Tibial artery (tissue), 4 donors: ENCODE measurements around the gene TTLL8.
A peak's percentile ranks its signal among the peaks of the same experiment; 100 is the strongest.

Experiments used
- DNase-seq, 2 donors: peaks; one replicate each; pipeline ENCODE4 v3.0.0-alpha.2; 2019
- H3K27ac ChIP-seq, 2 donors: fragments of 200-600 bp; sonication (generic) in 1 of 2; 1 replicate in 1 of 2; 2 replicates in 1 of 2; pipeline ENCODE4 v1.5.1; 2018 to 2019; ENCODE audit warnings: mild to moderate bottlenecking in 1 of 2
- H3K27me3 ChIP-seq, 2 donors: fragments of 200-600 bp; sonication (generic) in 1 of 2; one replicate each; pipeline versions ENCODE4 v1.5.1 to v1.6.0; 2016 to 2019
- H3K36me3 ChIP-seq, 3 donors: fragments of 200-600 bp; sonication (generic) in 2 of 3; one replicate each; pipeline ENCODE4 v1.5.1; 2016 to 2019; ENCODE audit warnings: mild to moderate bottlenecking in 2 of 3
- H3K4me1 ChIP-seq, 4 donors: fragments of 200-600 bp; sonication (generic) in 2 of 4; 1 replicate in 3 of 4; 2 replicates in 1 of 4; pipeline ENCODE4 v1.5.1; 2016 to 2019
- H3K4me3 ChIP-seq, 2 donors: fragments of 200-600 bp; sonication (generic) in 1 of 2; 1 replicate in 1 of 2; 2 replicates in 1 of 2; pipeline ENCODE4 v1.5.1; 2018 to 2019; ENCODE audit warnings: mild to moderate bottlenecking in 2 of 2
- H3K9me3 ChIP-seq, 3 donors: fragments of 200-600 bp; sonication (generic) in 1 of 3; one replicate each; pipeline ENCODE4 v1.5.1; 2016 to 2019
- intact Hi-C: fragments of 100-400 bp; cut with DNase I; formaldehyde crosslinking; loops from one replicate; pipeline ENCODE4 v1.15.0; 2023; ENCODE audit warnings: low total_unique reads
- TF ChIP-seq, protein P1 (sequence below), 2 experiments: fragments of 200-600 bp in 1 of 2; fragments of 450-650 bp in 1 of 2; IDR thresholded peaks; one replicate each; pipeline ENCODE4 v1.5.1; 2017 to 2019; ENCODE audit warnings: antibody characterized with exemption in 2 of 2, mild to moderate bottlenecking in 1 of 2, moderate library complexity in 1 of 2

Gene TTLL8

DNA sequence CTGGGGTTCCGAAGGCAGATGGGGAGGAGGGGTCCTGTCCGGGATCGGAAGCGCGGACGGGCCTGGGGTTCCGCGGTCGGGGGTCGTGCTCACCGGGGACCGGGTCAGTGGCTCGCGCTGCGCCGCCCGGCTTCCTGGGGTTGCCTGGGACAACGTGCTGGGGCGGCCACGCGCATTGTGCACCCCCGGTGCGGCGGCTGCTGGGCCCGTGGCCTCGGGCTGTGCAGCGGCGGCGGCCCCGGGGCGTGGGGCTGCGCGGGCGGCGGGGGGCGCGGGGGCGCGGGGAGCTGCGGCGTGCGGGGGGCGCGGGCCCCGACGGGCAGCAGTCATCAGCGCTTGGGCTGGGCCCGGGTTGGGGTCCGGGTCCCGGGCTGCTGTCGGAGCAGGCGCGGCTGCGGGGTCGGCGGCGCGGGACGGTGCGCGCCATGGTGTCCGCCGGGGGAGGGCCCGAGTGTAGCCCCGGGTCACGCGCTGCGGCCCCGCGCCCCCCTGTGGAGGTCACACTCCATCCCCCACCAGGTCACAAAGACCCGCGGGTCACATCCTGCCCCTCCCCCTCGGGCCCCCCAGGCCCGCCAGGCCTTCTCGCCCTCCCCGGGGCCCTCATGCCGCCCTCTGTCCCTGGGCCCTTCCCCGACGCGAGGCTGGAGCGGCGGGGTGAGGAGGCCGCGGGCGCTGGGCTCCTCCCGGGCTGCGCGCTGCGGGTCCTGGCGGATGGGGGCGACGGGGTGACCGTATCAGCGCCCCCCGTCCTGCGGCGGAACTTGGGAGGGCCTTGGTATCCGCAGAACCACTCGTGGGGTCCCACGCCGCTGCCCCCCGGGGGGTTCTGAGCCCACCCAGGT, at the start of gene TTLL8:
TSS of gene TTLL8 (minus strand) at position 238 of the 845 bp plus-strand sequence.
- no peak within 1 kb of the TSS for H3K4me3 ChIP-seq
- no peak for DNase-seq
- peaks cover 1 to 10% (median 8%) of the 10 kb centered on the region in 3 donors for H3K9me3 ChIP-seq
- peaks cover 0 to 60% of the 10 kb centered on the region in 2 donors for H3K27me3 ChIP-seq
- peaks cover 0 to 16% (median 11%) of the 10 kb centered on the region in 4 donors for H3K4me1 ChIP-seq
- no peak within 1 kb of the TSS for H3K27ac ChIP-seq
- TF ChIP-seq, protein P1, sequence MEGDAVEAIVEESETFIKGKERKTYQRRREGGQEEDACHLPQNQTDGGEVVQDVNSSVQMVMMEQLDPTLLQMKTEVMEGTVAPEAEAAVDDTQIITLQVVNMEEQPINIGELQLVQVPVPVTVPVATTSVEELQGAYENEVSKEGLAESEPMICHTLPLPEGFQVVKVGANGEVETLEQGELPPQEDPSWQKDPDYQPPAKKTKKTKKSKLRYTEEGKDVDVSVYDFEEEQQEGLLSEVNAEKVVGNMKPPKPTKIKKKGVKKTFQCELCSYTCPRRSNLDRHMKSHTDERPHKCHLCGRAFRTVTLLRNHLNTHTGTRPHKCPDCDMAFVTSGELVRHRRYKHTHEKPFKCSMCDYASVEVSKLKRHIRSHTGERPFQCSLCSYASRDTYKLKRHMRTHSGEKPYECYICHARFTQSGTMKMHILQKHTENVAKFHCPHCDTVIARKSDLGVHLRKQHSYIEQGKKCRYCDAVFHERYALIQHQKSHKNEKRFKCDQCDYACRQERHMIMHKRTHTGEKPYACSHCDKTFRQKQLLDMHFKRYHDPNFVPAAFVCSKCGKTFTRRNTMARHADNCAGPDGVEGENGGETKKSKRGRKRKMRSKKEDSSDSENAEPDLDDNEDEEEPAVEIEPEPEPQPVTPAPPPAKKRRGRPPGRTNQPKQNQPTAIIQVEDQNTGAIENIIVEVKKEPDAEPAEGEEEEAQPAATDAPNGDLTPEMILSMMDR (IDR thresholded peaks at IDR 0.05), result no peak
- intact Hi-C loops, result no loop called here
- H3K36me3 ChIP-seq, result no peaks in the 10 kb centered on the region

DNA sequence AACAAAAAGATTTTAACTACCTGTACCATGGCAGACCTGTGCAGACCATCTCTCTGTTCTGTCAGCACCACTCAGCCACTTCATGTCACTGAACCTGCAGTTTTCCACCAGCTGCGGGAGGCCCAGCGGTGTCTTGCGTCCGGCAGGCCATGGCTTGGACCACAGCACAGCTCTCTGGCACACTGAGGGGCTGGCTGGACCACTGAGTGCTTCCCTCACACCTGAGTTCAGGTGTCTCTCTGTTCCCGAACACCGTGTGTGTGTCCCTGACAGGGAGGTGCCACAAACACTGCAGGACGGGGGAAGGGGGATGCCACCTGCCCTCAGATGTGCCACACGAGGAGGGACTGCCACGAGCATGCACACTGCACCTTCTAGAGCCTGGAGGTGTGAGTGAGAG, 49.4 kb upstream of the TTLL8 start:
- no peaks in the 10 kb centered on the region for H3K4me1 ChIP-seq
- H3K9me3 ChIP-seq, result no peaks in the 10 kb centered on the region
- no peak for DNase-seq
- intact Hi-C loops, result no loop called here
- H3K27me3 ChIP-seq, result peaks cover 0 to 34% of the 10 kb centered on the region in 2 donors
- no peak overlapping the region for H3K4me3 ChIP-seq
- no peak overlapping the region for H3K27ac ChIP-seq
- H3K36me3 ChIP-seq, result no peaks in the 10 kb centered on the region
- TF ChIP-seq, protein P1 (IDR thresholded peaks at IDR 0.05), result no peak

DNA sequence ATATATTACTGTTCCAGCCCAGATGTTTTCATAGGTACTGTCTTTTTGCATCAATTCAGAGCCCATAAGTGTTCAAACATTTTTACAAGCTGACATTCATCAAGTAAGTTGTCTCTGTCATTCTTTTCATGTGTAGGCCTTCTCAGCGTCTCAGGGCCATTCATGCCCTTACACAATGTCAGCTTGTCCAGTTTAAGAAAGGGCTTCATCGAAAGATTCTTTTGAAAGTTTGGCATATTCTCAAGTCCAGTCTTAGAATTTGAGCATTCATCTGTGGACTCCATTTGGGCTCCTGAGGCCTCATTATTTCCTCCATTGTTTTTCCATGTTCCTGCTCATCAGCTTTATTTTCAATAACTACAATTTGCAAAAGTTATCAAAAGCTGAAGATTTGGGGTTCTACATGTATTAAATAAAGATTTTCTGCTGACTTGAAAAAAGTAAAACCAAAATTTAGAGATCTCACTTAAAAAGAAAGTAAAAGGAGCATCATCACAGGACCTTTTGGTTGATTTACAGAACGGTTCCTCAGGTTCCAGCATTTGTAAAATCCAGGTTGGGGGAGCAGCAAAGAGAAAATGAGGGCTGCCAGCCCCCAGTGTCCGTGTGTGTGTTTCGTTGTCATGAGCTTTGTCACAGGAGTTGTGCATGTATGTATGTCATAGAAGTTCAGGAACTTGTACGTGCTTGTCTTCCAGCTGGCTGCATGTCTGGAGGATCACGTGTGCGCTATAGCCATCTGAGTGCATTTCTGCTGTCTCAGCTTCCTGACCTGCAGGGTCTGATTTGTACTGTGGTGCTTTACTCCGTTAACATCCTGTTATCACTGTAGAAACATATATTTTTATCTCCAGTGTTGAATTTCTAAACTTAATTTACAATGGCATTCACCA, 47.4 kb upstream of the TTLL8 start:
- TF ChIP-seq, protein P1 (IDR thresholded peaks at IDR 0.05), result no peak
- H3K36me3 ChIP-seq, result no peaks in the 10 kb centered on the region
- no peak overlapping the region for H3K27ac ChIP-seq
- H3K27me3 ChIP-seq, result peaks cover 0 to 39% of the 10 kb centered on the region in 2 donors
- H3K4me1 ChIP-seq, result no peaks in the 10 kb centered on the region
- H3K4me3 ChIP-seq, result no peak overlapping the region
- no peaks in the 10 kb centered on the region for H3K9me3 ChIP-seq
- intact Hi-C loops, result no loop called here
- DNase-seq, result no peak

DNA sequence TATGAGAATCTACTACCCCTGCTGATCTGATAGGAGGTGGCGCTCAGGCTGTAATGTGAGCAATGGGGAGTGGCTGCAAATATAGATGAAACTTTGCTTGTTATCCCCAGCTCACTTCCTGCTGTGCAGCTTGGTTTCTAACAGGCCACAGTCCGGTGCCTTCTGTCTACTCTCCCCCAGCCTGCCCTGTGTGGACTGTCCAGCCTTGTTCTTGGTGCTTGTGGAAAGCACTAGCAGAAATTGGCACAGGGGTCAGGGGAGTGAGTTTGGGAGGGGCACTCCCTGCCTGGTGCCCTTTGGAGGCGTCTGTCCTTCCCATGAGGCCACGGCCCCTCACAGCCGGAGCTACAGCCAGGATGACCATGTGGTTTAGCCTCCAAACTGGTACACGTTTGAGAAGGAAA, 46.0 kb upstream of the TTLL8 start:
- TF ChIP-seq, protein P1 (IDR thresholded peaks at IDR 0.05), result no peak
- Histone ChIP-seq H3K4me1 (no peaks in the 10 kb centered on the region), H3K36me3 (no peaks in the 10 kb centered on the region), H3K27me3 (peaks cover 0 to 39% of the 10 kb centered on the region in 2 donors), H3K27ac (no peak overlapping the region), H3K9me3 (no peaks in the 10 kb centered on the region), H3K4me3 (no peak overlapping the region)
- peak in 1 of 2 donors; percentile 25 for DNase-seq
- intact Hi-C loops, result no loop called here

DNA sequence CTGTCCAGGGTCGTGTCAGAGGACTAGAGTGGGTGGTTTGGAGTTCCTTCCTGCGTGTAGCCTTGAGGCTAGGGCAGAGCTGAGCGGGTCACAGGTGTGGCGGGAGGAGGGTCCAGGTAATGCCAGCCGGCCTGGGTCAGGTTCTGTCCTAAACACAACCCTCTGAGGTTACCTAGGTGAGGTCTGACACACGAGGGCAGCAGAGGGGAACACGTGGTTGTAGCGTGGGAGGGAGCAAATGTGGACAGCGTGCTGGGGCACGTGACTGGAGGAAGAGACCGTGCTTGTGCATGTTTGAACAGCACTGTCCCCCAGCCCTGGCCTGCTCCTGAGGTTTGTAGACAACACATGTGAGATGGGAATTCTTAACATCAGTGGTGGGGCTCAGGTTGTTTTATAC, 44.8 kb upstream of the TTLL8 start:
- peak in 1 of 2 donors; percentile 53 for DNase-seq
- TF ChIP-seq, protein P1 (IDR thresholded peaks at IDR 0.05), result no peak

More for the DNA sequence above, 44.8 kb upstream of the TTLL8 start:
- no peaks in the 10 kb centered on the region for H3K9me3 ChIP-seq
- no peaks in the 10 kb centered on the region for H3K4me1 ChIP-seq
- peaks cover 0 to 30% of the 10 kb centered on the region in 2 donors for H3K27me3 ChIP-seq
- no peaks in the 10 kb centered on the region for H3K36me3 ChIP-seq
- intact Hi-C loops, result no loop called here
- no peak overlapping the region for H3K4me3 ChIP-seq
- H3K27ac ChIP-seq, result no peak overlapping the region
